ENCODE measurements around the gene ULK3. TPM values are rescaled to one million over a fixed set of nuclear protein-coding genes. Genes with fewer than 3 reads are reported as not detected.

The ULK3 gene
- total and polyA plus RNA-seq, 2 of the 4 experiments (the other 2 are of a cell fraction): 11.8 to 22.7 TPM

DNA sequence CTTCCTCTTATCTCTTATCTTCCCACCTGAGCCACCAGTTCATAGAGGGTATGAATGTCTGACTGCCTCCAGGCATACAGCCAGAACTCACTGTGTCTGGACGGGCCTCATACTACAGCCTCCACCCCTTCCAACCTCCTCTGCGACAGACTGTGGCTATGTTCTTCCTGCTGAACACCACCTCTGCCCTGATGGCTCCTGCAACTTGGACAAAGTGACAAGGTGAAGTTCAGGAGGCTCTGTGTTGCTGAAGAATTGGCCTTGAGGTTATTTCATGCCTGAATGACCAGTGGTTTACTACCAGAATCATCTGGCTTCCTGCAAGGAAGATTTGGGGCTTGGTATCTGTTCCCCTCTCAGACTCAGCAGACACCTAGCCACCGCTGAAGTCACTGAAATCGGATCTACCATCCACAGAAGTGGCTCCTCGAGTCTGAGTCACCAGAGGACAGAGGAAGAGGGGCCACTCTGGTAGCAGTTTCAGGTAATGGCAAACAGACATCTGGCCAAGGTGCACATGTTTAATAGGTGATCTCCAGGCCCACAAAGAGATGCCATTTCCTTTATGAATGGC is 14.2 kb upstream of the ULK3 start:
- Histone ChIP-seq H3K4me1 (ENCODE audit: control insufficient read depth, insufficient read depth, low read length) (no peaks in the 10 kb centered on the region), H3K9ac (ENCODE audit: low read depth, low read length) (no peak overlapping the region), H3K4me2 (ENCODE audit: low read depth, low read length) (no peak overlapping the region), H4K91ac (ENCODE audit: insufficient read depth, low read depth, low read length) (no peak overlapping the region), H3K4me3 (ENCODE audit: insufficient read depth, low read depth, low read length) (no peak overlapping the region), H4K20me1 (ENCODE audit: insufficient read depth, low read length) (peaks cover 59% of the 10 kb centered on the region), H3K79me1 (ENCODE audit: low read depth in 1 of 2, low read length in 2 of 2) (peaks cover 23 to 64% of the 10 kb centered on the region in 2 experiments), H3K9me3 (ENCODE audit: control insufficient read depth, insufficient read depth, low read length) (no peaks in the 10 kb centered on the region), H2BK5ac (ENCODE audit: low read depth, low read length, poor library complexity, severe bottlenecking) (no peak overlapping the region), H3K4ac (ENCODE audit: low read depth, low read length) (no peak overlapping the region), H2AK5ac (ENCODE audit: low read depth, low read length) (no peak overlapping the region), H2BK120ac (ENCODE audit: low read depth, low read length) (no peak overlapping the region), H2AFZ (replicated peaks; ENCODE audit: low read length, poor library complexity) (no peak overlapping the region), H3K9me1 (ENCODE audit: insufficient read depth, low read length) (peaks cover 10% of the 10 kb centered on the region; the same call in 1 of the 2 replicates), H2AK9ac (replicated peaks; ENCODE audit: low read depth, low read length, poor library complexity) (no peak overlapping the region), H3K27ac (ENCODE audit: insufficient read depth, low read length) (no peak overlapping the region), H3K23ac (ENCODE audit: low read depth, low read length) (no peak overlapping the region), H2BK20ac (ENCODE audit: low read depth, low read length) (no peak overlapping the region), H4K8ac (ENCODE audit: low read depth in 2 of 2, low read length in 2 of 2) (no peak overlapping the region), H3K14ac (replicated peaks; ENCODE audit: low read depth, low read length) (no peak overlapping the region), H4K5ac (ENCODE audit: low read depth, low read length) (no peak overlapping the region), H3K18ac (ENCODE audit: low read depth, low read length) (no peak overlapping the region), H3K27me3 (ENCODE audit: control insufficient read depth, insufficient read depth, low read length) (no peaks in the 10 kb centered on the region), H3K36me3 (ENCODE audit: control insufficient read depth, insufficient read depth, low read length) (peaks cover 27% of the 10 kb centered on the region), H3K56ac (ENCODE audit: extremely low read depth, insufficient read depth, low read length) (no peak overlapping the region), H2BK15ac (ENCODE audit: low read depth, low read length) (no peak overlapping the region)
- dilution Hi-C loops (cut with HindIII; ENCODE audit: low sequenced_read_pairs, unreplicated experiment): no loop called here
- intact Hi-C loops (cut with micrococcal nuclease): no loop called here
- ATAC-seq (ENCODE audit: low read depth) (no peak), DNase-seq (no peak)
- ChIA-PET POLR2A (ENCODE audit: unreplicated experiment) (no interaction called here), CTCF (no interaction called here)
- 100% methylated on average over 1 of the region's 5 CpGs; no CpG with 5 or more reads in 1 of the 2 experiments for WGBS, 2 experiments (ENCODE audit: extremely low coverage in 2 of 2, insufficient read length in 1 of 2)
- in situ Hi-C loops (cut with MboI; ENCODE audit: low sequenced_read_pairs): no loop called here
- TF ChIP-seq RFX5 (IDR thresholded peaks at IDR 0.05; ENCODE audit: low read depth, low read length): no peak
- no peak for TF ChIP-seq RAD21 (IDR thresholded peaks at IDR 0.05; ENCODE audit: low read length)
- TF ChIP-seq, protein P1, sequence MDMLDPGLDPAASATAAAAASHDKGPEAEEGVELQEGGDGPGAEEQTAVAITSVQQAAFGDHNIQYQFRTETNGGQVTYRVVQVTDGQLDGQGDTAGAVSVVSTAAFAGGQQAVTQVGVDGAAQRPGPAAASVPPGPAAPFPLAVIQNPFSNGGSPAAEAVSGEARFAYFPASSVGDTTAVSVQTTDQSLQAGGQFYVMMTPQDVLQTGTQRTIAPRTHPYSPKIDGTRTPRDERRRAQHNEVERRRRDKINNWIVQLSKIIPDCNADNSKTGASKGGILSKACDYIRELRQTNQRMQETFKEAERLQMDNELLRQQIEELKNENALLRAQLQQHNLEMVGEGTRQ (IDR thresholded peaks at IDR 0.05; ENCODE audit: low read depth, low read length): no peak
- no peak for TF ChIP-seq CHD1 (IDR thresholded peaks at IDR 0.05; ENCODE audit: low read depth, low read length)
- no peak for TF ChIP-seq SMC3 (IDR thresholded peaks at IDR 0.05; ENCODE audit: low read depth, low read length)
- BruUV-seq (replicated peaks): no TSS peak

Data from IMR-90 (cell line).